ENCODE data around the gene RNF182.

The RNF182 gene

DNA sequence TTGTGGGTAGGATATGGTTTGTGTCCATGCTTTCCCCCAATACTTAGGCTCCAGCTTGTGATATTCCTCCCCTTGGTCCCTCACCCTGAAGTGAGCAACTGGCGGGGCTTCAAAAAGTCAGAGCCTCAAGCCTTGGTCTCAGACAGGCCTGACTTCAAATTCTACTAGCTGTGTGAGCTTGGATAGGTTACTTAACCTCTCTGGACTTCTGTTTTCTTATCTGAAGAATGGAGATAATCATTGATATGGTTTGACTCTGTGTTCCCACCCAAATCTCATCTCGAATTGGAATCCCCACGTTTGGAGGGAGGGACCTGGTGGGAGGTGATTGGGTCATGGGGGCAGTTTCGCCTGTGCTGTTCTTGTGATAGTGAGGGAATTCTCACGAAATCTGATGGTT is 97.9 kb downstream of the RNF182 start:
- no peaks in the 10 kb centered on the region for H3K79me2 ChIP-seq (ENCODE audit: insufficient read depth, low read depth)
- H3K27me3 ChIP-seq (ENCODE audit: insufficient read depth, low read depth): no peaks in the 10 kb centered on the region
- no peak overlapping the region for H3K9ac ChIP-seq
- no peaks in the 10 kb centered on the region for H4K20me1 ChIP-seq (ENCODE audit: insufficient read depth)
- no peak overlapping the region for H3K27ac ChIP-seq
- H3K4me1 ChIP-seq (ENCODE audit: low read depth, poor library complexity, severe bottlenecking): no peaks in the 10 kb centered on the region
- no peak overlapping the region for H2AFZ ChIP-seq (ENCODE audit: low read depth)
- TF ChIP-seq, protein P1, sequence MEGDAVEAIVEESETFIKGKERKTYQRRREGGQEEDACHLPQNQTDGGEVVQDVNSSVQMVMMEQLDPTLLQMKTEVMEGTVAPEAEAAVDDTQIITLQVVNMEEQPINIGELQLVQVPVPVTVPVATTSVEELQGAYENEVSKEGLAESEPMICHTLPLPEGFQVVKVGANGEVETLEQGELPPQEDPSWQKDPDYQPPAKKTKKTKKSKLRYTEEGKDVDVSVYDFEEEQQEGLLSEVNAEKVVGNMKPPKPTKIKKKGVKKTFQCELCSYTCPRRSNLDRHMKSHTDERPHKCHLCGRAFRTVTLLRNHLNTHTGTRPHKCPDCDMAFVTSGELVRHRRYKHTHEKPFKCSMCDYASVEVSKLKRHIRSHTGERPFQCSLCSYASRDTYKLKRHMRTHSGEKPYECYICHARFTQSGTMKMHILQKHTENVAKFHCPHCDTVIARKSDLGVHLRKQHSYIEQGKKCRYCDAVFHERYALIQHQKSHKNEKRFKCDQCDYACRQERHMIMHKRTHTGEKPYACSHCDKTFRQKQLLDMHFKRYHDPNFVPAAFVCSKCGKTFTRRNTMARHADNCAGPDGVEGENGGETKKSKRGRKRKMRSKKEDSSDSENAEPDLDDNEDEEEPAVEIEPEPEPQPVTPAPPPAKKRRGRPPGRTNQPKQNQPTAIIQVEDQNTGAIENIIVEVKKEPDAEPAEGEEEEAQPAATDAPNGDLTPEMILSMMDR (conservative IDR thresholded peaks at IDR 0.05; ENCODE audit: low read depth, low read length): no peak
- H3K4me2 ChIP-seq: no peak overlapping the region
- no peaks in the 10 kb centered on the region for H3K36me3 ChIP-seq (ENCODE audit: insufficient read depth)
- H3K4me3 ChIP-seq (IDR thresholded peaks at IDR 0.05; ENCODE audit: insufficient read depth, low read depth, low read length): no peak overlapping the region

DNA sequence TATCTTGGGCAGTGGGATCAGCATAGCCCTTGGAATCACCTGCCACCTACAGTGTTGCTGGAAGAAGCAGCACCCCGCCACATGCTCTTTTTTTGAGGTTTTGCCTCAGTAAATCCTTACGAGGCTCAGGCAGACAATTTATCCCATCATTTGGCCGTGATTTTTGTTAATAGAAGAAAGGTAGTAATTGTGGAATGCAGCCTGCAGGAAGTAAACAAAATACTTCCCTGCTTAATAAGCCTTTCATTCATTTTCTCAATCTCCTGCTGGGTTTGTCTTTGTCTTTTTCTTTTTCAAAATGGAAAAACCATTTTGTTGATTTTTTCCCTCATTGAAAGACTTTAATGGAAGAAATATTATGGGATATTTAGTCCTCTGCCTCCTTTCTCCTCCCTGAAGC is 99.1 kb downstream of the RNF182 start:
- Histone ChIP-seq H3K4me3 (IDR thresholded peaks at IDR 0.05; ENCODE audit: insufficient read depth, low read depth, low read length) (no peak overlapping the region), H3K4me1 (ENCODE audit: low read depth, poor library complexity, severe bottlenecking) (no peaks in the 10 kb centered on the region), H3K4me2 (no peak overlapping the region), H2AFZ (ENCODE audit: low read depth) (no peak overlapping the region), H3K36me3 (ENCODE audit: insufficient read depth) (no peaks in the 10 kb centered on the region), H3K79me2 (ENCODE audit: insufficient read depth, low read depth) (no peaks in the 10 kb centered on the region), H3K9ac (no peak overlapping the region), H3K27me3 (ENCODE audit: insufficient read depth, low read depth) (no peaks in the 10 kb centered on the region), H4K20me1 (ENCODE audit: insufficient read depth) (no peaks in the 10 kb centered on the region), H3K27ac (no peak overlapping the region)
- TF ChIP-seq, protein P1 (conservative IDR thresholded peaks at IDR 0.05; ENCODE audit: low read depth, low read length): no peak

DNA sequence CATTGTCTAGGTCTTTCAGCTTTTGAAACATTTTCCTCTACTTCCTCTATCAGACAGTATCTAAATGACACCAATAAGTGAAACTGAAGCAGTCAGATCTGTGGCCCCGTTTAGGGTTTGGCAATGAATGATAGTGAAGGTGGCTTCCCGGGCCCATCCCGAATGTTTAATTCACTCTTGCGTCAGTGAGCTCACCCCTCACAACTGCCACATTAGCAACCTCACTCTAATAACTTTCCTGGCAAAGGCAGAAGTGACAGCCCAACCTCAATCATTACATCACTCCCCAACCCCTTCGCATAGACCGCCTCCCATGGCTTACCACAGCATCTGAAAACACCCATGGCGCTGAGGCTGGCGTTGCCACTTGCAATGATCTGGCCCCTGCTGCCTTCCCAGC is 100.4 kb downstream of the RNF182 start:
- TF ChIP-seq, protein P1 (conservative IDR thresholded peaks at IDR 0.05; ENCODE audit: low read depth, low read length): no peak
- Histone ChIP-seq H3K4me2 (no peak overlapping the region), H3K27me3 (ENCODE audit: insufficient read depth, low read depth) (no peaks in the 10 kb centered on the region), H3K4me3 (IDR thresholded peaks at IDR 0.05; ENCODE audit: insufficient read depth, low read depth, low read length) (no peak overlapping the region), H3K36me3 (ENCODE audit: insufficient read depth) (no peaks in the 10 kb centered on the region), H3K79me2 (ENCODE audit: insufficient read depth, low read depth) (no peaks in the 10 kb centered on the region), H2AFZ (ENCODE audit: low read depth) (no peak overlapping the region), H4K20me1 (ENCODE audit: insufficient read depth) (no peaks in the 10 kb centered on the region), H3K9ac (no peak overlapping the region), H3K27ac (no peak overlapping the region), H3K4me1 (ENCODE audit: low read depth, poor library complexity, severe bottlenecking) (no peaks in the 10 kb centered on the region)

DNA sequence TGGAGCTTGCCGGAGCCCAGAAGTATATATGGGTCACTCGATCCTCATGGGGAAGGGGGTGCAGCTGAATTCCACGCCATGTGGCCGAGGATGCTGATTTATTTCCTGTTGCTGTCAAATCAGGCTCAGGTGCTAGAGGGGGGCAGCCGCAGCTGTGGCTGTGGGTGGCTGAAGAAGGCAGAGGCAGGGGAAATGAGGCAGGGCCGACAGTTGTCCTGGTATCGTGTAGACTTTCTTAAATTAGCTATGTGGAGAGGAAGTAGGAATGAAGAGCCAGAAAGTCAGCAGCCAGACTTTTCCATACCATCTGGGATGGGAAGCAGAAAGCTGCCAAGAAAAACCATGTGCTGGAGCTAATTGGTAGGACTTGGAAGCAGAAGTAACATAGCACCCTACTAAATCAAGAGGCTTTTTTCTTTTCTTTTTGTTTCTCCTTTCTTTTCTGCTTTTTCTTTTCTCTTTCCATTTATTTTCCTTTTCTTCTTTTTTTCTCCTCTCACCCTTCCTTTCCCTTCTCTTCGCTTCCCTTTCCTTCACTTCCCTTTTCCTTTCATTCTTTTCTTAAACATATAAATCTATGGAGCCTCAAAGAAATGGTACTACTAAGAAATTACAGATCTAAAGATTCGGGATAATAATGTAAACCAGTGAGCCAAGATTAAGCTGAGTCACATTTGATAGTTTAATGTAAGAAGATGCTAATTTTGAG is 102.2 kb downstream of the RNF182 start:
- H3K36me3 ChIP-seq (ENCODE audit: insufficient read depth): no peaks in the 10 kb centered on the region
- H4K20me1 ChIP-seq (ENCODE audit: insufficient read depth): no peaks in the 10 kb centered on the region
- no peak overlapping the region for H3K27ac ChIP-seq
- TF ChIP-seq, protein P1 (conservative IDR thresholded peaks at IDR 0.05; ENCODE audit: low read depth, low read length): no peak
- no peaks in the 10 kb centered on the region for H3K79me2 ChIP-seq (ENCODE audit: insufficient read depth, low read depth)
- no peaks in the 10 kb centered on the region for H3K4me1 ChIP-seq (ENCODE audit: low read depth, poor library complexity, severe bottlenecking)
- H3K4me2 ChIP-seq: no peak overlapping the region
- no peak overlapping the region for H3K4me3 ChIP-seq (IDR thresholded peaks at IDR 0.05; ENCODE audit: insufficient read depth, low read depth, low read length)
- no peak overlapping the region for H2AFZ ChIP-seq (ENCODE audit: low read depth)
- no peak overlapping the region for H3K9ac ChIP-seq
- no peaks in the 10 kb centered on the region for H3K27me3 ChIP-seq (ENCODE audit: insufficient read depth, low read depth)
